HTR-8/SVneo (cell line): Measurements from ENCODE around the gene PIK3R6.

Source experiments
- DNase-seq: peaks from one replicate; pipeline ENCODE4 v3.0.0; 2011; ENCODE audit warnings: low spot score, mixed read lengths; ENCODE audit not compliant: insufficient read length
- FAIRE-seq: peaks from 2 replicates; lab custom pipeline; 2011; peaks lifted over from hg19 to GRCh38; lab: Jason Lieb, UNC

The PIK3R6 gene

GRCh38 chr17:8762012-8762411 lies 105.5 kb downstream of the PIK3R6 start:
- DNase-seq = no peak
- no peak for FAIRE-seq

- DNase-seq = no peak
- FAIRE-seq = no peak
Measured at GRCh38 chr17:8758137-8758596, 109.3 kb downstream of the PIK3R6 start, which contains the start of gene SPDYE4. Gene SPDYE4 (minus strand): TSS chr17:8758546. CDS start chr17:8758382, 164 bp downstream.

GRCh38 chr17:8757189-8757588 lies 110.3 kb downstream of the PIK3R6 start:
- no peak for DNase-seq
- FAIRE-seq = no peak

- no peak for FAIRE-seq
- no peak for DNase-seq
Measured at GRCh38 chr17:8755590-8756255, 111.8 kb downstream of the PIK3R6 start.

GRCh38 chr17:8754890-8755289 lies 112.6 kb downstream of the PIK3R6 start:
- FAIRE-seq = no peak
- no peak for DNase-seq

GRCh38 chr17:8753976-8754440 lies 113.5 kb downstream of the PIK3R6 start:
- DNase-seq = peak; percentile 48
- FAIRE-seq = peak; percentile 52

- FAIRE-seq (no peak), DNase-seq (no peak)
Measured at GRCh38 chr17:8753136-8753975, 114.1 kb downstream of the PIK3R6 start.
